ENCODE measurements around the gene RAI14. TPM values are rescaled to one million over a fixed set of nuclear protein-coding genes. Genes with fewer than 3 reads are reported as not detected.

Gene RAI14
- total RNA-seq, 1 donor from 2014 or later = 260 TPM

DNA sequence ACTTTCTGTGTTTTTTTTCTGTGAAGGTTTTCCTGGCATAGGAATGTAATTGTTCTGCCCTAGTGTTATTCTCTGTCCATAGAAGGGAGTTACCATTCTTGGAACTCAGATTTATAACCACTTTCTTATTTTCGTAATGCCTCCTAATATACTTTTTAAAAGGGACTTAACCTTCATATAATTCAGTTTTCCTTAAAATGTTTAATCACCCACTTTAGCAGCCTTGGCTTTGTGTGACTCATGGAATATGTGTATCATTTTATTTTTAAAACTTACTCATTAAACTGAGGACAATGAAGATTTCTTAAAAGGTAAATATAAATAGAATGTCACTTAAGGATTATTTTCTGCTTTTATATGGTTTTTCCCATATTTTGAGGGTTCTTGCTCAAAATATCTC lies 50.0 kb downstream of the RAI14 start:
- Mint-ChIP-seq H3K36me3 (ENCODE audit: low read depth) (peaks cover 11% of the 10 kb centered on the region), H3K27me3 (ENCODE audit: low read depth) (no peaks in the 10 kb centered on the region), H3K4me3 (ENCODE audit: unreplicated experiment) (no peak overlapping the region), H3K9me3 (ENCODE audit: low read depth) (no peaks in the 10 kb centered on the region), H3K4me1 (ENCODE audit: low read depth) (peaks cover 59% of the 10 kb centered on the region), H3K27ac (ENCODE audit: unreplicated experiment) (peak overlapping the region; percentile 82)
- DNase-seq (ENCODE audit: low spot score) = no peak
- TF ChIP-seq, protein P1, sequence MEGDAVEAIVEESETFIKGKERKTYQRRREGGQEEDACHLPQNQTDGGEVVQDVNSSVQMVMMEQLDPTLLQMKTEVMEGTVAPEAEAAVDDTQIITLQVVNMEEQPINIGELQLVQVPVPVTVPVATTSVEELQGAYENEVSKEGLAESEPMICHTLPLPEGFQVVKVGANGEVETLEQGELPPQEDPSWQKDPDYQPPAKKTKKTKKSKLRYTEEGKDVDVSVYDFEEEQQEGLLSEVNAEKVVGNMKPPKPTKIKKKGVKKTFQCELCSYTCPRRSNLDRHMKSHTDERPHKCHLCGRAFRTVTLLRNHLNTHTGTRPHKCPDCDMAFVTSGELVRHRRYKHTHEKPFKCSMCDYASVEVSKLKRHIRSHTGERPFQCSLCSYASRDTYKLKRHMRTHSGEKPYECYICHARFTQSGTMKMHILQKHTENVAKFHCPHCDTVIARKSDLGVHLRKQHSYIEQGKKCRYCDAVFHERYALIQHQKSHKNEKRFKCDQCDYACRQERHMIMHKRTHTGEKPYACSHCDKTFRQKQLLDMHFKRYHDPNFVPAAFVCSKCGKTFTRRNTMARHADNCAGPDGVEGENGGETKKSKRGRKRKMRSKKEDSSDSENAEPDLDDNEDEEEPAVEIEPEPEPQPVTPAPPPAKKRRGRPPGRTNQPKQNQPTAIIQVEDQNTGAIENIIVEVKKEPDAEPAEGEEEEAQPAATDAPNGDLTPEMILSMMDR (IDR thresholded peaks at IDR 0.05) = no peak

GRCh38 chr5:34707451-34708107 lies 51.5 kb downstream of the RAI14 start:
- Mint-ChIP-seq H3K4me1 (ENCODE audit: low read depth) (peaks cover 57% of the 10 kb centered on the region), H3K27ac (ENCODE audit: unreplicated experiment) (peak overlapping the region; percentile 70), H3K36me3 (ENCODE audit: low read depth) (peaks cover 8% of the 10 kb centered on the region), H3K9me3 (ENCODE audit: low read depth) (no peaks in the 10 kb centered on the region), H3K4me3 (ENCODE audit: unreplicated experiment) (no peak overlapping the region), H3K27me3 (ENCODE audit: low read depth) (no peaks in the 10 kb centered on the region)
- TF ChIP-seq, protein P1 (IDR thresholded peaks at IDR 0.05) = no peak
- DNase-seq (ENCODE audit: low spot score) = no peak

- peaks cover 13% of the 10 kb centered on the region for H3K36me3 Mint-ChIP-seq (ENCODE audit: low read depth)
- no peak for DNase-seq (ENCODE audit: low spot score)
These were observed 52.6 kb downstream of the RAI14 start for GRCh38 chr5:34708777-34709176.

GRCh38 chr5:34709861-34710673 lies 53.9 kb downstream of the RAI14 start:
- TF ChIP-seq, protein P1 (IDR thresholded peaks at IDR 0.05) = no peak
- no peak for DNase-seq (ENCODE audit: low spot score)
- Mint-ChIP-seq H3K36me3 (ENCODE audit: low read depth) (peaks cover 15% of the 10 kb centered on the region), H3K27ac (ENCODE audit: unreplicated experiment) (peak overlapping the region; percentile 91), H3K9me3 (ENCODE audit: low read depth) (peaks cover 2% of the 10 kb centered on the region), H3K4me1 (ENCODE audit: low read depth) (peaks cover 72% of the 10 kb centered on the region), H3K4me3 (ENCODE audit: unreplicated experiment) (peak overlapping the region; percentile 23), H3K27me3 (ENCODE audit: low read depth) (no peaks in the 10 kb centered on the region)

More at GRCh38 chr5:34708777-34709176, 52.6 kb downstream of the RAI14 start:
- Mint-ChIP-seq H3K27me3 (ENCODE audit: low read depth) (no peaks in the 10 kb centered on the region), H3K27ac (ENCODE audit: unreplicated experiment) (peak overlapping the region; percentile 91), H3K4me1 (ENCODE audit: low read depth) (peaks cover 60% of the 10 kb centered on the region), H3K9me3 (ENCODE audit: low read depth) (peaks cover 2% of the 10 kb centered on the region), H3K4me3 (ENCODE audit: unreplicated experiment) (no peak overlapping the region)
- TF ChIP-seq, protein P1 (IDR thresholded peaks at IDR 0.05) = no peak

GRCh38 chr5:34712565-34712964 lies 56.4 kb downstream of the RAI14 start:
- peaks cover 2% of the 10 kb centered on the region for H3K9me3 Mint-ChIP-seq (ENCODE audit: low read depth)
- DNase-seq (ENCODE audit: low spot score) = no peak
- H3K4me3 Mint-ChIP-seq (ENCODE audit: unreplicated experiment) = no peak overlapping the region
- peaks cover 14% of the 10 kb centered on the region for H3K36me3 Mint-ChIP-seq (ENCODE audit: low read depth)
- H3K27ac Mint-ChIP-seq (ENCODE audit: unreplicated experiment) = peak overlapping the region; percentile 32
- H3K4me1 Mint-ChIP-seq (ENCODE audit: low read depth) = peaks cover 73% of the 10 kb centered on the region
- TF ChIP-seq, protein P1 (IDR thresholded peaks at IDR 0.05) = no peak
- H3K27me3 Mint-ChIP-seq (ENCODE audit: low read depth) = no peaks in the 10 kb centered on the region
